Gastroesophageal sphincter (tissue), 4 donors: ENCODE measurements around the gene ADAM30. TPM values are rescaled to one million over a fixed set of nuclear protein-coding genes. Genes with fewer than 3 reads are reported as not detected.

Experiments used
- ATAC-seq: fragments of 150-250 bp; one replicate; pipeline ENCODE4 v1.9.1; 2016; ENCODE audit warnings: mild to moderate bottlenecking, moderate library complexity
- H3K27ac ChIP-seq, 4 donors: fragments of 200-600 bp; sonication (generic) in 3 of 4; 1 replicate in 3 of 4; 2 replicates in 1 of 4; pipeline ENCODE4 v1.5.1; 2016 to 2019
- H3K27me3 ChIP-seq: fragments of 200-600 bp; sonication (generic); one replicate; pipeline ENCODE4 v1.5.1; 2019
- H3K36me3 ChIP-seq, 2 donors: fragments of 200-600 bp; sonication (generic); one replicate each; pipeline ENCODE4 v1.5.1; 2019; ENCODE audit warnings: control low read depth in 1 of 2
- H3K4me1 ChIP-seq, 3 donors: fragments of 200-600 bp; sonication (generic); 1 replicate in 2 of 3; 2 replicates in 1 of 3; pipeline ENCODE4 v1.5.1; 2016 to 2019; ENCODE audit warnings: control low read depth in 2 of 3
- H3K4me3 ChIP-seq, 2 donors: fragments of 200-600 bp; sonication (generic); one replicate each; pipeline ENCODE4 v1.5.1; 2019; ENCODE audit warnings: mild to moderate bottlenecking in 1 of 2, moderate library complexity in 1 of 2
- H3K9me3 ChIP-seq, 3 donors: fragments of 200-600 bp; sonication (generic); one replicate each; pipeline ENCODE4 v1.5.1; 2017 to 2019; ENCODE audit warnings: control low read depth in 2 of 3
- EP300 ChIP-seq: sonication (generic); formaldehyde crosslinking; IDR thresholded peaks from one replicate; pipeline ENCODE4 v1.6.1; 2017; ENCODE audit warnings: antibody characterized with exemption, mild to moderate bottlenecking
- POLR2A ChIP-seq, 2 donors: fragments of 450-650 bp; IDR thresholded peaks; one replicate each; pipeline ENCODE4 v1.6.1; 2017; ENCODE audit warnings: antibody characterized with exemption in 2 of 2, mild to moderate bottlenecking in 2 of 2, moderate library complexity in 1 of 2
- POLR2AphosphoS5 ChIP-seq: sonication (generic); formaldehyde crosslinking; IDR thresholded peaks from one replicate; pipeline ENCODE4 v1.6.1; 2017; ENCODE audit warnings: antibody characterized with exemption
- WGBS, 2 donors: methylation state at CpG; one replicate each; pipeline ENCODE4 v1.1.5; 2018; ENCODE audit warnings: low coverage in 1 of 2; 5-methylcytosine and 5-hydroxymethylcytosine counted together
- total RNA-seq, 4 donors: library from RNA; depleted of rRNA; stranded (reverse); fragments of >200 nt; gene quantifications; one replicate each; pipeline ENCODE4 v1.1.0, GENCODE V29; 2016
- TF ChIP-seq, protein P1 (sequence below), 4 experiments: fragments of 200-600 bp in 2 of 4; fragments of 450-650 bp in 2 of 4; sonication (generic) in 1 of 4; IDR thresholded peaks; one replicate each; pipeline ENCODE4 v1.5.1; 2017 to 2019; ENCODE audit warnings: antibody characterized with exemption in 4 of 4, mild to moderate bottlenecking in 2 of 4, moderate library complexity in 2 of 4

ADAM30 gene
- total RNA-seq, 4 donors from 2014 or later, result not detected

DNA sequence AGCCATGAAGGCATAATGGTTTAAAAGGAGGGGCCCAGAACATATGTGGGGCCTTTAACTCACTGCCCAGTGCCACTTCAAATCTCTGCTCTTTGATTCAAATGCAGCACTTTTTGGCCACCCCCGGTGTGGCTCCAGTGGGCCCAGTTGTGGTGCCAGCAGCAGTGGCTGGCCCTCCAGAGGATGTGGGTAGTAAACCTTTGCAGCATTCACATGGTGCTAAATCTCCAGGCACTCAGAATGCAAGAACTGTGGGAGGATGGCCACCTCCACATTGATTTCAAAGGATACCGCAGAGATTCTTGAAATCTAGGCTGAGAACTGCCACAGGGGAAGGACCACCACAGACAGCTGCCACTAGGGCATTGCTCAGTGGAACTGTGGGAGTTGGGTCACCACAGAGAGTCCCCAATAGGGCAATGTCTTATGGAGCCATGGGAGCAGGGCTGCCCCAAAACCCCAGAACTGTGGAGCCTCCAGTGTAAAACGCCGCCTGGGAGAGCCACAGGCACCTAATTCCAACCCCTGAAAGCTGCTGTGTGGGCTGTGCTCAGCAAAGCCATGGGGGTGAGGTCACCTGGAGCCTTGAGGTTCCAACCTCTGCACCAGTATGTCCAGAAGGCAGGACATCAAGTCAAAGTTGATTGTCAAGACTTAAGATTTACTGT lies 6.6 kb upstream of the ADAM30 start:
- TF ChIP-seq POLR2AphosphoS5, result no peak
- no peak for TF ChIP-seq POLR2A (IDR thresholded peaks at IDR 0.05)
- TF ChIP-seq, protein P1, sequence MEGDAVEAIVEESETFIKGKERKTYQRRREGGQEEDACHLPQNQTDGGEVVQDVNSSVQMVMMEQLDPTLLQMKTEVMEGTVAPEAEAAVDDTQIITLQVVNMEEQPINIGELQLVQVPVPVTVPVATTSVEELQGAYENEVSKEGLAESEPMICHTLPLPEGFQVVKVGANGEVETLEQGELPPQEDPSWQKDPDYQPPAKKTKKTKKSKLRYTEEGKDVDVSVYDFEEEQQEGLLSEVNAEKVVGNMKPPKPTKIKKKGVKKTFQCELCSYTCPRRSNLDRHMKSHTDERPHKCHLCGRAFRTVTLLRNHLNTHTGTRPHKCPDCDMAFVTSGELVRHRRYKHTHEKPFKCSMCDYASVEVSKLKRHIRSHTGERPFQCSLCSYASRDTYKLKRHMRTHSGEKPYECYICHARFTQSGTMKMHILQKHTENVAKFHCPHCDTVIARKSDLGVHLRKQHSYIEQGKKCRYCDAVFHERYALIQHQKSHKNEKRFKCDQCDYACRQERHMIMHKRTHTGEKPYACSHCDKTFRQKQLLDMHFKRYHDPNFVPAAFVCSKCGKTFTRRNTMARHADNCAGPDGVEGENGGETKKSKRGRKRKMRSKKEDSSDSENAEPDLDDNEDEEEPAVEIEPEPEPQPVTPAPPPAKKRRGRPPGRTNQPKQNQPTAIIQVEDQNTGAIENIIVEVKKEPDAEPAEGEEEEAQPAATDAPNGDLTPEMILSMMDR (IDR thresholded peaks at IDR 0.05), result no peak
- TF ChIP-seq EP300, result no peak
- H3K4me3 ChIP-seq, result no peak overlapping the region
- H3K9me3 ChIP-seq, result peaks cover 0 to 5% (median 0%) of the 10 kb centered on the region in 3 donors
- H3K4me1 ChIP-seq, result no peaks in the 10 kb centered on the region
- WGBS, 2 donors, result 100% methylated on average over 1 of the region's 4 CpGs; no CpG with 5 or more reads in 1 of the 2 donors
- no peak overlapping the region for H3K27ac ChIP-seq
- no peak for ATAC-seq
- H3K36me3 ChIP-seq, result no peaks in the 10 kb centered on the region
- no peaks in the 10 kb centered on the region for H3K27me3 ChIP-seq

DNA sequence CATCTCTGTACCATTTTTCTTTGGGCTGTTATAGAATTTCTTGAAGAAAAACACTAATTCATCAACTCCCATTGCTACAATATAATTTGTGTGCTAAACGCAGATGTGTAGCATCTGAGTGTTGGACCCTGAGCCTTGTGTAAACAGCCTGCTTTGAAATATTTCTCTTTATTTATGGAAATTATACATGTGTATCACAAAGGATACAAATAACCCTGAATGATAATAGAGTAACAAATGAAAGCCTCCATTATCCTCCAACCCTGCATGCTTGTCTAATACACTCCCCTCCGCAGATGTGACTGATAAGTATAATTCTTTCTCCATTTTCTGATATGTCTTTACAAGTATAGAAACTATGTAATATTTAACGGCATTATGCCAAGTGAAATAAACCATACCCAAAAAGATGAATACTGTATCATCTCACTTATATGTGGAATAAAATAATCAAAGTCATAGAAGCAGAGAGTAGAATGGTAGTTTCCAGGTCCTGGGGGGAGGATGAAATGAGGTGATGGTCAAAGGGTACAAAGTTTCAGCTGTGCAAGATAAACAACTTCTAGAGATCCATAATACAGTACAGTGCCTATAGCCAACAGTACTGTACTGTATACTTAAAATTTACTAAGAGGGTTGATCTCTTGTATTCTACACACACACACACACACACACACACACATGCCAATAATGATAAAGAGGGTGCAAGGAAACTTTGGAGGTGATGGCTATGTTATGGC lies 2.8 kb upstream of the ADAM30 start:
- H3K27me3 ChIP-seq, result peaks cover 16% of the 10 kb centered on the region
- no peaks in the 10 kb centered on the region for H3K36me3 ChIP-seq
- TF ChIP-seq, protein P1 (IDR thresholded peaks at IDR 0.05), result no peak
- TF ChIP-seq POLR2AphosphoS5 (no peak), POLR2A (IDR thresholded peaks at IDR 0.05) (no peak), EP300 (no peak)
- no peaks in the 10 kb centered on the region for H3K4me1 ChIP-seq
- H3K4me3 ChIP-seq, result no peak overlapping the region
- ATAC-seq, result no peak
- WGBS, 2 donors, result 75 to 79% methylated on average over 3 of the region's 3 CpGs
- no peaks in the 10 kb centered on the region for H3K9me3 ChIP-seq
- no peak overlapping the region for H3K27ac ChIP-seq

DNA sequence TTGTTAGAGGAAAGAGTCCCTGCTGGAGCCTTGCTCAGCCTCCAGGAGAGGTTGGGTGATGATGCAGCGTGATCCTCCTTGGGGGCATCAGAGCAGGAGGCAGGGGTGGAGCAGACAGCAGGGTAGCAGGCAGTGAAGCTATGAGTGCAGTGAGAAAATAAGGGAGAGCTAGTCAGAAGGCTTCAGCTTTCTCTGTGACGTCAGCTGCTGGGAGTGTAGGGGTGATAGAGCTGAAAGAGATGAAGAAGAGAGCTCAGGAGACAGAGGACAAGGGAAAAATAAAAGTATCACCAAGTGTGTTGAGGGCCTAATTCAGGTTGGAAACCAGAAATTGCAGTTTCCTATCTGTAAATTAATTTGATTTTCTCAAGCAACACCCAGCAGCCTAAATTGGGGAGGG lies 2.2 kb upstream of the ADAM30 start:
- no peak for ATAC-seq
- Histone ChIP-seq H3K36me3 (no peaks in the 10 kb centered on the region), H3K4me3 (no peak overlapping the region), H3K27me3 (peaks cover 16% of the 10 kb centered on the region), H3K27ac (no peak overlapping the region), H3K9me3 (no peaks in the 10 kb centered on the region), H3K4me1 (no peaks in the 10 kb centered on the region)
- WGBS, 2 donors, result 53 to 83% methylated on average over 2 of the region's 2 CpGs
- TF ChIP-seq, protein P1 (IDR thresholded peaks at IDR 0.05), result no peak
- no peak for TF ChIP-seq POLR2AphosphoS5
- TF ChIP-seq POLR2A (IDR thresholded peaks at IDR 0.05), result no peak
- TF ChIP-seq EP300, result no peak

DNA sequence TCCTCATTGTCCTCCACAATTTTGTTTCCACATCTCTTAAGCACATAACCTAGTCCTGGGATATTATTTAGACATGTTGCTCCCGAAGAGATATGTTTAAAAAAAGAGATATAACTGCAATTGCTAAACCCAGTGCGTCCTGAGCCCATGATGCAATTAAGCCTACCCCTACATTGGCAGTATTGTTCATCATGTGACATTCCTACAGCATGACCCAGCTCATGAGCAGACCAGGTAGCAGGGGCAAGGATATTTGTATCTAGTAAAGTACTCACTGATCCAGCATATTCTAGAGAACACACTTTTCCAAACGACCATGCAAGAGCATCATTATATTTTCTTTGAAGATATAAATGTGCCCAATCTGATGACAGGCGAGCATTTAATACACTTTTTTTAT lies 1.2 kb downstream of the ADAM30 start:
- H3K4me3 ChIP-seq, result no peak overlapping the region
- WGBS, 2 donors, result 75 to 80% methylated on average over 4 of the region's 4 CpGs
- no peaks in the 10 kb centered on the region for H3K9me3 ChIP-seq
- TF ChIP-seq EP300 (no peak), POLR2AphosphoS5 (no peak), POLR2A (IDR thresholded peaks at IDR 0.05) (no peak)
- TF ChIP-seq, protein P1 (IDR thresholded peaks at IDR 0.05), result no peak
- no peaks in the 10 kb centered on the region for H3K36me3 ChIP-seq
- no peaks in the 10 kb centered on the region for H3K4me1 ChIP-seq
- no peak overlapping the region for H3K27ac ChIP-seq
- no peak for ATAC-seq
- peaks cover 16% of the 10 kb centered on the region for H3K27me3 ChIP-seq
